Testis (tissue), 2 donors: ENCODE results near the gene RDH13.

Experiments
- POLR2A ChIP-seq: fragments of 450-650 bp; IDR thresholded peaks from one replicate; pipeline ENCODE4 v1.6.1; 2017; ENCODE audit warnings: antibody characterized with exemption, mild to moderate bottlenecking, moderate library complexity
- TF ChIP-seq, protein P1 (sequence below), 3 experiments: fragments of 450-650 bp in 2 of 3; fragments of 200-600 bp in 1 of 3; sonication (generic) in 1 of 3; IDR thresholded peaks; one replicate each; pipeline ENCODE4 v1.5.1; 2016 to 2019; ENCODE audit warnings: antibody characterized with exemption in 3 of 3, mild to moderate bottlenecking in 2 of 3, moderate library complexity in 1 of 3

- TF ChIP-seq, protein P1, sequence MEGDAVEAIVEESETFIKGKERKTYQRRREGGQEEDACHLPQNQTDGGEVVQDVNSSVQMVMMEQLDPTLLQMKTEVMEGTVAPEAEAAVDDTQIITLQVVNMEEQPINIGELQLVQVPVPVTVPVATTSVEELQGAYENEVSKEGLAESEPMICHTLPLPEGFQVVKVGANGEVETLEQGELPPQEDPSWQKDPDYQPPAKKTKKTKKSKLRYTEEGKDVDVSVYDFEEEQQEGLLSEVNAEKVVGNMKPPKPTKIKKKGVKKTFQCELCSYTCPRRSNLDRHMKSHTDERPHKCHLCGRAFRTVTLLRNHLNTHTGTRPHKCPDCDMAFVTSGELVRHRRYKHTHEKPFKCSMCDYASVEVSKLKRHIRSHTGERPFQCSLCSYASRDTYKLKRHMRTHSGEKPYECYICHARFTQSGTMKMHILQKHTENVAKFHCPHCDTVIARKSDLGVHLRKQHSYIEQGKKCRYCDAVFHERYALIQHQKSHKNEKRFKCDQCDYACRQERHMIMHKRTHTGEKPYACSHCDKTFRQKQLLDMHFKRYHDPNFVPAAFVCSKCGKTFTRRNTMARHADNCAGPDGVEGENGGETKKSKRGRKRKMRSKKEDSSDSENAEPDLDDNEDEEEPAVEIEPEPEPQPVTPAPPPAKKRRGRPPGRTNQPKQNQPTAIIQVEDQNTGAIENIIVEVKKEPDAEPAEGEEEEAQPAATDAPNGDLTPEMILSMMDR (IDR thresholded peaks at IDR 0.05) = no peak
- no peak for TF ChIP-seq POLR2A
Observed at GRCh38 chr19:55111238-55111831, 48.4 kb upstream of the RDH13 start.
